Head of caudate nucleus (tissue), 42 donors: Measurements from ENCODE around the gene UPK1A.
"Not testable (repeated sequence)": the region's sequence is repeated elsewhere in the genome, so short reads cannot be mapped to it uniquely, and the experiment has no call there.

ENCODE experiments used
- DNase-seq, 42 donors: peaks; one replicate each; pipeline versions ENCODE4 v3.0.0 to v3.0.0-alpha.2; 2020 to 2021; ENCODE audit warnings: mixed read lengths in 7 of 42
- intact Hi-C: fragments of 100-400 bp; cut with DNase I; formaldehyde crosslinking; loops from one replicate; pipeline ENCODE4 v1.15.0; 2022

UPK1A gene

DNA sequence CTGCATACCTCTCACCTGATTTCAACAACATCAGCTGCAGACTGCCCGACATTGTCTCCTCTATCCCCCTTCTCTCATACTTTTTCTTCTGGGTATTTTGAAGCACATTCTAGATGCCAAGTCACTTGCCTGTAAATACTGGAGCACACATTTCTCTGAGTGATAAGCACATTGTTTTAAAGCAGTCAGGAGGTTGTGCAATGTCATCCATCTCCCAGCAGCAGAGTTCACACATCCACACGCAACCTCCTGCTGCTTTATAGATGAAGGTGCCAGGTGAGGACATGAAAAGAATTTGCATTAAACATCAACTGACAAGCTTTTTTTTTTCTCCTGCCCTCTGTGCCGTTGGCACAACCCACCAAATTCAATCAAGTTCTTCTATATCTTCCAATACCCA is 5.5 kb downstream of the UPK1A start:
- DNase-seq: peak in 5 of 42 donors; percentile 5 to 25 (median 16)
- intact Hi-C loops: no loop called here

DNA sequence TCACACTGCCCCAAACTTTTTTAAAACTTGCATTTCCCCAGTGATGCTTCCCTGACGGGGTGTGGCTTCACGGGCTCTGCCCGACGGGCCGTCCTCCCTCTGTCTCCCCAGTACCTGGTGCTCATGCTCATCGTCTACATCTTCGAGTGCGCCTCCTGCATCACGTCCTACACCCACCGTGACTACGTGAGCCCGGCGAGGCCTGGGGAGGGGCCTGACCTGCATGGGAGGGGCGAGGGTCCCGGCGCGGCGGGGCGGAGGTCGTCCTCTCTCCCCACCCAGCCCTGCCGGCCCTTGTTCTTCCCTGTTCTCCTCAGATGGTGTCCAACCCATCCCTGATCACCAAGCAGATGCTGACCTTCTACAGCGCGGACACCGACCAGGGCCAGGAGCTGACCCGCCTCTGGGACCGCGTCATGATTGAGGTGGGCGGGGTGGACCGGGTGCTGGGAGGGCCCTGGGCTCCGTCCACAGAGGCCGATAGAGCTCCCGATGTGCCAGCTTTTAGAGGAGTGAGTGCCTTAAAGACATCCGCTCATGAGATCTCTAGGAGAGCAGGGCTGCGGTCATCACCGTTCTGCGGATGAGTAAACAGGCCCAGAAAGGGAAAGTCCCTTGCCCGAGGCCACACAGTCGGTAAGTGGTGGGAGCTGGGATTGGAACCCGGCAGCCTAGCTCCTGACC is 6.9 kb downstream of the UPK1A start:
- no peak for DNase-seq
- intact Hi-C loops: no loop called here

DNA sequence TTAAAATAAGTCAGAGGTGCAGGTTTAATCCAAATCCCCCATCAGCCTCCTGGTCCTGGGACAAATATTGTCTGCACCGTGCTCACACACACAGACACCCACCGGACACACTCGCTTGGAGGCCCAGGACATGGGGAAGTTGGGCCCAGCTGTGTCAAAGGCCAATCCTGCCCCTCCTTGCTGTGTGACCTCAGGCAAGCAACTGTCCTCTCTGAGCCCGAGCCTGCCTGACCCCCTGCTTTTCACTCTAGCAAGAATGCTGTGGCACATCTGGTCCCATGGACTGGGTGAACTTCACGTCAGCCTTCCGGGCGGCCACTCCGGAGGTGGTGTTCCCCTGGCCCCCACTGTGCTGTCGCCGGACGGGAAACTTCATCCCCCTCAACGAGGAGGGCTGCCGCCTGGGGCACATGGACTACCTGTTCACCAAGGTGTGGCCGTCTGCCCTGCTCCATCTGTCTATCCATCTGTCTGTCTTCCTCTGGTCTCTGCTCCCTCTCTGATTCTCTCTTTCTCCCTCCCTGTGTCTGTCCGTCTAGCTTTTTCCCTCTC is 9.3 kb downstream of the UPK1A start:
- intact Hi-C loops: no loop called here
- no peak for DNase-seq

DNA sequence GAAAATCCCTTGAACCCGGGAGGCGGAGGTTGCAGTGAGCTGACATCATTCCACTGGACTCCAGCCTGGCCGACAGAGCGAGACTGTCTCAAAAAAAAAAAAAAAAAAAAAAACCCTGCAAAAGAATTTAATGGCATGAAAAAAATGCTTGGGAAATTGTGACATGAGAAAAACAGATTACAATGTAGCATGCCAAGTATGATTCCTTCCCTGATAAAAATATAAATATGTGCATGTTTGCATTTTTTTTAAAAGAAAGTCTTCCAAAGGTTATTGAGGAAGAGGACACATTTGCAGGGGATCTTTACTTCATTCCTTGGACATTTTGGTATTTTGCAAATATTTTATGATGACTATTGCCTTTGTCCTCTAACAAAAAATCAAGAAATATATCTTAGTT is 23.5 kb downstream of the UPK1A start:
- intact Hi-C loops: no loop called here
- no peak for DNase-seq

DNA sequence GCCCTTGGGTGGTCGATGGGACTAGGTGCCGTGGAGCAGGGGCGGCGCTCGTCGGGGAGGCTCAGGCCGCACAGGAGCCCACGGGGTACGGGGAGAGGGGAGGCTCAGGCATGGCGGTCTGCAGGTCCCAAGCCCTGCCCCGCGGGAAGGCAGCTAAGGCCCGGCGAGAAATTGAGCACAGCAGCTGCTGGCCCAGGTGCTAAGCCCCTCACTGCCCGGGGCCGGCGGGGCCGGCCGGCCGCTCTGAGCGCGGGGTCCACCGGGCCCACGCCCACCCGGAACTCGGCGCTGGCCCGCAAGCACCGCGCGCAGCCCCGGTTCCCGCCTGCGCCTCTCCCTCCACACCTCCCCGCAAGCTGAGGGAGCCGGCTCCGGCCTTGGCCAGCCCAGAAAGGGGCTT is 24.8 kb downstream of the UPK1A start:
- intact Hi-C loops, DNase-seq: not testable (repeated sequence)

DNA sequence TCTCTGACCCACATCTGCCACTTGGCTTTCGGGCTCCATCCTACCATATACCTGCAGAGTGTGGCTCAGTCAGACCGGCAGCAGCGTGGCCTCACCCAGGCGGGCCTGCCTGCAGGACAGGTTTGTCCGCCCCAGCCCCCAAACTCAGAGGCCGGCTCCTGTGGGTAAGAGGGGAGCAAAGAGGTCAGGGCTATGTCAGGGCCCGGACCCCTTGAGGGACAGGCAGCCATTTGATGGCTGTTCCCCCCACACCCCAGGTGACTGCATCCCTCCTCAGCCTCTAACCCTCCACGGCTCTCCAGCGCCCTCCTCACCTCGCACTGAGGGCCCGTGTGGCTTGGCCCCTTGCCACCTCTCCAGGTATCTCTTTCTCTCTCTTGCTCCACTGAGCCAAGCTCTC is 25.7 kb downstream of the UPK1A start:
- intact Hi-C loops: no loop called here
- no peak for DNase-seq

DNA sequence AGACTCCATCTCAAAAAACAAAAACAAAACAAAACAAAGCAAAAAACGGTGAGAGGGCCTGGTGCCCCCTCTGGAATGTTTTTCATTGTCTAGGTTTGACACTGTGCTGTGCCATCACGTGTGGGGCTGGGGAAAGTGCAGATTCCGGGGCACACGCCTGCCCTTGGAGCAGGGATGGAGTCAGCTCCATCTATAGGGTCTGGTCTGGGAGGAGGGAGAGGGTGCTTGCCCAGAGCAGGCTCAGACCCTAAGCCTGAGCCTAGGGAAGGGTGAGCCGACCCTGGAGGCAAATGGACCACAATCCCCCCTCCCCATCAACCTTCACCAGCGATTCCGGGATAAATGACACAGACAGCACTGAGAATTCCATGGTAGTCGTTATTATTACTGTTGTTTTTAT is 27.1 kb downstream of the UPK1A start:
- intact Hi-C loops: loop anchor here (1.0 kb wide), 1 partner anchor 24 kb away; no protein-coding TSS in a partner anchor
- no peak for DNase-seq

DNA sequence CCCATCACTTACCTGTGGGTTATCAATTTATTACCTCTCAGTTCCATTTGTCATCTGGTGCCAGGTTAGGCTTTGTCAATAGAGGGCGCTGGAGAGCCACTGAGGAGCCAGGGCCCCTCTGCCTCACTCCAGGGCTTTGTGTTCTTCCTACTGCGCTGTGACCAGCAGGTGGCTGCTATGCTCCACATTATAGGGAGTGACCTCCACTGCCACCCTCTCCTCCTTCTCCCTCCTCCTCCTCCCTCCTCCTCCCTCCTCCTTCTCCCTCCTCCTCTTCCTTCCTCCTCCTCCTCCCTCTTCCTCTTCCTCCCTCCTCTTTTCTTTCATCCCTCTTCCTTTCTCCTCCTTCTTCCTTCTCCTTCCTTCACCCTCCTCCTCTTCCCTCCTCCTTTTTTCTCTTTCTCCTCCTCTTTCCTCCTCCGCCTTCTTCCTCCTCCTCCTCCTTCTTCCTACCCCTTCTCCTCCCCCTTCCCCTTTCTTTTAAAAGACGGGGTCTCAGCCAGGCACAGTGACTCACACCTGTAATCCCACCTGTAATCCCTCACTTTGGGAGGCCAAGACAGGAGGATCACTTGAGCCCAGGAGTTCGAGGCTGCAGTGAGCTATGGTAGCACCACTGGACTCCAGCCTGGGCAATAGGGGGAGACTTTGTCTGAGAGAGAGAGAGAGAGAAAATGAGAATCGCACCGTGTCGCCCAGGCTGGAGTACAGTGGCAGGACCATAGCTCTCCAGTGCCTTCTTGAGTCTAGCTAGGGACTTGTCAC is 27.7 kb downstream of the UPK1A start:
- peak; percentile 72 to 95 (median 89) for DNase-seq
- intact Hi-C loops: loop anchor here (1.0 kb wide), 1 partner anchor 23 kb away; no protein-coding TSS in a partner anchor

DNA sequence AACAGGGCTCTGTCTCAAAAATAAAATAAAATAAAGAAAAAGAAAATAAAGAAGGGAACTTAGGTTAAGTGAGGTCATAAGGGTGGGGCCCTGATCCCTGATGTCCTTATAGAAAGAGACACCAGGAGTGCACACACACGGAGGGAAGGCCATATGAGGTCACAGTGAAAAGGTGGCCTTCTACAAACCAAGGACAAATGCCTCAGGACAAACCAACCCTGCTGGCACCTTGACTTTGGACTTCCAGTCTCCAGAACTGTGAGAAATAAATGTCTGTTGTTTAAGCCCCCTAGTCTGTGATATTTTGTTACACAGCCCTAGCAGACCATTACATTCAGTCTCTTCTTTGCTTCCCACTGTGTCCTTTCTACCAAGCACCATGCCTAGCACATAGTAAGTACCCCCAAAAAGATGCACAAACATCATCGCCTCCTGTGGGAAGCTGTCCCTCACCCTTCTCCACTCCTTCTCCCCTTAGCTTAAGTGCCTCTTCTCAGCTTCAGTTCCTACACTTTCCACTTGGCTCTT is 29.6 kb downstream of the UPK1A start:
- intact Hi-C loops: no loop called here
- DNase-seq: no peak

DNA sequence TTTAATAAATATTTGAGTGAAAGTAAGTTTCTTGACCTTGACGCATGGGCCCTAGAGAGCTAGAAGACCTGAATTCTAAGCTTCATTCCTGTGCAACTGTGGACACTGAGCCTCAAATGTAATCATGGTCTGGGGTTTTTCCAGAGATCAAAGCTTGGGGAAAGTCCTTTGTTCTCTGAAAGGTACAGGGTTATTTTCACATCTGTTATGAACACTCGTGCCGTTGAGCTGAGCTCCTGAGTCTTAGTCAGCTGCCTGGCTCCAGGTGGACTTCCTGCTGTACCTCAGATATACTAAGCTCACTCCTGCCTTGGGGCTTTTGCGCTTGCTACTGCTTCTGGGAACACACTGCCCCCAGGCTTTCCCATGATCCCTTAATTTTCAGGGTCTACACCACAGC is 30.5 kb downstream of the UPK1A start:
- DNase-seq: no peak
- intact Hi-C loops: no loop called here

DNA sequence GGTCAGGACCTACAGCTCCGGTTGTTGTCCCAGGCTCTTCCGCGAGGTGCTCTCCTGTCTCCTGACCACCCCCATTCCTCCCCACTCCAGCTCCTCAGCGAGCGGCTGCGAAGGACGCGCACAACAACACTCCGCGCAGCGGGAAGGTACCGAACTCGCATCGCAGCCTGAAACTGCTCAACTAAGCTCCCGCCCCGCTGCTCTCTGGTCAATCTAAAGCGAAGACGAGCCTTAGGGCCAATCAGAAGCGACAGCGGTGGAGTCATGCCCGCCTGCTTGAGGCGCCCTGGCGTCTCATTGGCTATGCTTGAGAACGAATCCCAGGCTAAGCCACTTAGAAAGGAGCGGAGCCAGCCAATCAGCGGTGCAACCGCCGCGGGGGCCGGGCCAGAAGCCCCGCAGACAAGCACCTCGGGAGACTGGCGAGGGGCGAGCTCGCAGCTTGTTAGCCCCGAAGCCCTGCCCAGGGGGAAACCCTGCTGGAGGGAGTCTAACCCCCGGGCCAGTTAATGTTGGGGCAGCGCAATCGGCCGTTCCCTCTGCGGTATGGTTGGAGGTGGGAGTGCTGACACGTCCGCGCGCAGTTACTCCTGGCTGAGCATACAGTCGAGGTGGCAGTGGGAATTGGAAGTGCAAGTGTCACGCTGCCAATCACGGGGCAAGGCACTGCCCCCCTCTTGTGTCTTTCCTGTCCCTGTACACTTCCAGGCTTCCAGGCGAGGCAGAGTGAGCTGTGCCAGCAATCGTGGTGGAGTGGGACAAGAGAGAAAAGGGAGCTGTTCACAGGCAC is 36.1 kb downstream of the UPK1A start:
- peak; percentile 96 to 100 (median 99) for DNase-seq
- intact Hi-C loops: no loop called here

DNA sequence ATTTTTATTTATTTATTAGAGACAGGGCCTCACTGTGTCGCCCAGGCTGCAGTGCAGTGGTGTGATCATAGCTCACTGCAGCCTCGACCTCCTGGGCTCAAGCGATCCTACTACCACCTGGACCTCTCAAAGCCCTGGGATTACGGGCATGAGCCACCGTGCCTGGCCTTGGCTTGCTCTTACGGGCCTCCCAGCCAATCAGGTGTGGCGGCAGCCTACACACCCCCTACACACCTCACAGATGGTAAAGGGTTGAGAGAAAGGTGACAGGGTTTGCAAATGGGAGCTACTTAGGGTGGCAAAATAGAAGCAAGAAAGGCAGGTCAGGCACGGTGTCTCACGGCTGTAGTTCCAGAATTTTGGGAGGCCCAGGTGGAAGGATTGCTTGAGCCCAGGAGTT is 37.0 kb downstream of the UPK1A start:
- peak in 1 of 42 donors; percentile 18 for DNase-seq
- intact Hi-C loops: no loop called here

DNA sequence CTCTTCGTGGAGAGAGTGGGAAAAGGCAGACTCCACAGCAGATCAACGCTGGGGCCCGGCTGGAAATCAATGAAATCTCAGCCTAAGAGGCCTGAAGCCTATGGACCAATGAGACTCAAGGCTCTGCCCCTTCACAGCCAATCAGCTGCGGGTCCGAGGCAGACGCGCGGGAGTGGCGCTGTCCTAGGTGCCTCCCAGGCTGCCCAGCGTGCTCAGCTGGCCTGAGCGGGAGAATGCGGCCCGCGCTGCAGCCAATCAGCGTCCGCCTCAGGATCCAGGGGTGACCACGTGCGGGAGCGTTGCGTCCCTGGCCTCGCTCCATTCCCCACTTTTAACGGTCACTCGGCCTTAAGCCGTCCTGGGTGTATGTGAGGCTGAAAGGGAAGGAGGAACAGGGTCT is 37.9 kb downstream of the UPK1A start, which contains the start of gene ZBTB32:
TSS of gene ZBTB32 (plus strand) at position 341 of the 400 bp plus-strand sequence. CDS start 10,069 bp downstream, outside the sequence.
- peak in 9 of 42 donors; percentile 9 to 54 (median 29) for DNase-seq
- intact Hi-C loops: no loop called here

DNA sequence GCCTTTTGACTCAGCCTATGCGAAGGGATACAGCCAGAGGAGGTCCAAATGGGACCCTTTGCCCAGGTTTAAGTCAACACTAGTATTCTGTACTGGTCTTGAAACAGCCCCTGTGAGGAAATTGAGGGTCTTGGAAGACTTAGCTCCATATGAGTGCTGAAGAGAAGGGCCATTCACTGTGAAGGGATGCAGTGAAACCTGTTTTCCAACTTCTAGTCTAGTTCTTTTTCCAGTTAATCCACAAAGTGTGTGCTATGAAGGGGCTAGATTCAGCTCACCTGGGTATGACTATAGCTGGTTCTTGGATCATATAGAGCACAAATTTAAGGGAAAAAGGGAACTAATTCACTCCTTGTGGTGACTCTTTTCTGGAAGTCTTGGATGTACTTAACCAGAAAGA is 42.1 kb downstream of the UPK1A start:
- no peak for DNase-seq
- intact Hi-C loops: no loop called here

DNA sequence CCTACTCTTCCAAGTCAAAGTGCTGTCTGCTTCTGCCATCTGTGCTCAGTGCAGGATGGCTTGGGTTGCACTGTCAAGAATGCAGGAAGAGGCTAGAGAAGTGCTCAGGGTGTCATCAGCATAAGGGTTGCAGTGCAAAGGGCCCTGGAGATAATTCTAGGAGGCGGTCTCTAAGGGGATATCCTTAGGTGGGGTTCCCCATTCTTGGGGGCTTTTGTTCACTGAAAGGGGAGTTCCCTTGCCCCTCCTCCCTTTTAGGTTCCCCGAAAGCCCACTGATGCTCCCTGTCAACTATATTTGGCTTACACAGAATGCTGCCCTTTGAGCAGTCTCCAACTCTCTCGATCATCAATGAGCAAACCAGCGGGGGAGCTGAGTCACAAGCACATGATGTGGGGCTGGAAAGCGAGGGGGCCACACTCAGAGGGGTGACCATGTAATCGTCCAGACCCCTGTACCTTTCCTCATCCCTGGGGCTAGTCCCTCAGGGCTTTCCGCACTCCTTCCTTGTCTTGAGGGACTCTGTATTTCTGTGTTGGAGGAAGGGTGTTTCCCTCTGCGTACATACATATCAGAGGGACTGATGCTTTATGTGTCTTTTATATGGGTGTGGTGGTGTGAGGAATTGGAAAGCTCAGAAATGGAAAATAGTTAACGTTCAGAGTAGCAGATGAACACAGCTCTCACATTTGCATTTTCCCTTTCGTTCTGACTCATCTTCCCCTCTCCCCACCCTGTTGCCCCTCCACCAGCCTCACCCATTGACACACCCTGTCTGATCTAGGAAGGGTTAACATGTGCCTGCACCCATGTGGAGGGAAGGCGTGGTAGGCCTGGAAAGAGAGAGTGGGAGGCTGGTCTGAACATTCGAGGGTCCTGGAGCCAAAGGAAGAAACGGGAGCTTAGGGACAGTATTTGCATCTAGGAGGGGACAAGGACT is 44.7 kb downstream of the UPK1A start:
- intact Hi-C loops: no loop called here
- DNase-seq: no peak

DNA sequence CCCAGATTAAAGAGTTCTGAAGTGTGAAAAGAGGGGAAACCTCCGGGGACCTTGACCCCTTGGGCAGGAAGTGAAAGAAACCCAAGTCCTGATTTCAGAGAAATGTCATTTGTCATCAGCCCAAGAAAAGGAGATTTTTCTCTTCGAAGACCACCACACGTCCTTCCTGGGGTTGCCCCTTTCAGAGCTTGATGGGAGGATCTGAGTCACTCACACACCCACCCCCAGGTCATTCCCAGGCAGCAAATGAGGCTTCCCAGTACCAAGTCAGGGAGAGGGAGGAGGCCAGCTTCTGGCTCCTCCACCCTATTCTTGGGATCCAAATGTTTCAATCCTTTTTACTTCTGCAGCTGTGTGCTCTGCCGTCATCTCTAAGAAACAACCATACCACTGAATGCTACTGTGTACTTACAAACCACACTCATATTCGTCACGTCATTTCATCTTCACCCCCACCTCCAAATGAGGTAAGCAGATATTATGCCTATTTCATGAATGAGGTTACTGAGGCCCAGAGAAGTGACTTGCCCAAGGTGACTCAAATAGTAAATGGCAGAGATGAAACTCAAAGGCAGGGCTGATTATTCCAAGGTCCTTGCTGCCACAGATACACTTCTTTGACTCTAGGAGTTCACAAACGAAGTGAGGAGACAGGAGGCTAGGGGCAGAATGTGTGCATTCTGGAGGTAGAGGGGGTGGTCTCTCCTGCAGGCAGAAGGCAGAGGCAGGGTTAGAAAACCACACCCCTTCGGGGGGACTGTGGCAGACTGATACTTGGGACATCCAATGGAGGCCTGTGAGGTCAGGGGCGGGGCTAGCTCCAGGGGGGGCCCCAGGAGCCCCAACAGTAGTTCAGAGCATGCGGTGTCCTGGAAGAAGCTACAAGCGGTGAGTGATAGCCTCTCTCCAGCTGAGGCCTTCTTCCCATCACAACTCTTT is 46.5 kb downstream of the UPK1A start:
- intact Hi-C loops: no loop called here
- DNase-seq: peak in 1 of 42 donors; percentile 36

DNA sequence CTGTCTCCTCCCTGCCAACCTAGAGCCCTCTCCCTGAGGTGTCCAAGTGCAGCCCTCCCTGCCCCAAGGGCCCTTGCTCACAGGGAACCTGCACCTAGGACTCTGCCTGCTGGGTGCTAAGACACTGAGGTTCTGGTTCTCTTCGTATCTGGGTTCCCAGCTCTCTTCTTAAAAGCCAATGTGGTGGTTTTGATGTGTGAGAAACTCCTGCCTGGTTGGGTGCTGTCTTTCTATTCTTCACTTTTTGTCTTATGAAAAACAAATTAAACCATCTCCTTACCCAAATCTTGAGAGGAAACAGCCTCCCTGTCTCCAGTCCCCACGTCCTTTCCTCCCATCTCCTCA is 47.2 kb downstream of the UPK1A start:
- intact Hi-C loops: no loop called here
- DNase-seq: no peak
